Heart left ventricle (tissue), 16 donors: ENCODE data around the gene APOB. TPM values are rescaled to one million over a fixed set of nuclear protein-coding genes. Genes with fewer than 3 reads are reported as not detected.

Experiments
- ATAC-seq, 4 donors: fragments of 200-7000 bp; cut with Tn5 transposase; one replicate each; pipeline ENCODE4 v1.9.1; 2020 to 2022; ENCODE audit warnings: moderate library complexity in 4 of 4, mild to moderate bottlenecking in 3 of 4, moderate number of reproducible peaks in 1 of 4
- DNase-seq, 5 donors: peaks; one replicate each; pipeline ENCODE4 v3.0.0-alpha.2; 2020
- H3K27ac ChIP-seq, 12 donors: fragments of 200-600 bp; sonication (generic) in 4 of 12; one replicate each; pipeline versions ENCODE4 v1.5.0 to v1.8.0; 2016 to 2022; ENCODE audit warnings: mild to moderate bottlenecking in 2 of 12
- H3K27me3 ChIP-seq, 9 donors: fragments of 200-600 bp; sonication (generic) in 2 of 9; one replicate each; pipeline versions ENCODE4 v1.5.1 to v1.8.0; 2016 to 2022; ENCODE audit warnings: mild to moderate bottlenecking in 3 of 9
- H3K36me3 ChIP-seq, 9 donors: fragments of 200-600 bp; sonication (generic) in 2 of 9; one replicate each; pipeline versions ENCODE4 v1.5.0 to v1.8.0; 2018 to 2022; ENCODE audit warnings: mild to moderate bottlenecking in 2 of 9
- H3K4me1 ChIP-seq, 12 donors: fragments of 200-600 bp; sonication (generic) in 4 of 12; one replicate each; pipeline versions ENCODE4 v1.5.0 to v1.8.0; 2016 to 2022; ENCODE audit warnings: mild to moderate bottlenecking in 3 of 12
- H3K4me3 ChIP-seq, 12 donors: fragments of 200-600 bp; sonication (generic) in 4 of 12; one replicate each; pipeline versions ENCODE4 v1.5.0 to v1.8.0; 2017 to 2022; ENCODE audit warnings: mild to moderate bottlenecking in 9 of 12, moderate library complexity in 4 of 12
- H3K9me3 ChIP-seq, 12 donors: fragments of 200-600 bp; sonication (generic) in 4 of 12; one replicate each; pipeline versions ENCODE4 v1.5.0 to v1.8.0; 2016 to 2022; ENCODE audit warnings: mild to moderate bottlenecking in 1 of 12
- CTCF ChIP-seq, 12 donors: fragments of 200-600 bp; sonication (generic) in 4 of 12; IDR thresholded peaks; one replicate each; pipeline versions ENCODE4 v1.5.0 to v1.8.0; 2018 to 2022; ENCODE audit warnings: antibody characterized with exemption in 12 of 12, mild to moderate bottlenecking in 5 of 12
- POLR2A ChIP-seq, 2 donors: fragments of 450-650 bp; IDR thresholded peaks; one replicate each; pipeline ENCODE4 v1.6.1; 2017; ENCODE audit warnings: antibody characterized with exemption in 2 of 2, mild to moderate bottlenecking in 2 of 2, moderate library complexity in 2 of 2
- WGBS, 4 donors: extraction: QIAGEN DNeasy Blood & Tissue Kit in 2 of 4; methylation state at CpG; one replicate each; pipeline versions ENCODE4 v1.1.5 to v1.1.7; 2013 to 2018; 5-methylcytosine and 5-hydroxymethylcytosine counted together
- intact Hi-C, 10 donors: fragments of 100-400 bp; cut with DNase I; formaldehyde crosslinking; loops; one replicate each; pipeline versions ENCODE4 v1.11.1 to v1.14.2; 2022
- polyA plus RNA-seq, 2 donors: library from polyadenylated mRNA; stranded (reverse); fragments of 200-250 nt; gene quantifications; one replicate each; pipeline ENCODE4 v1.2.3, GENCODE V29; 2013
- total RNA-seq, 9 donors: library from RNA; depleted of rRNA in 2 of 9; stranded (reverse); fragments of >200 nt in 2 of 9; fragmentation: NEBNext Ultra II Directional in 3 of 9; extraction: Animal tissue kit (Norgen Biotek cat#: 25700) in 3 of 9; gene quantifications; one replicate each; pipeline versions ENCODE4 v1.1.0 to v1.2.4, GENCODE V29; 2016 to 2023
- donor health status: ischemic (EF 13 %, LVEDD 7.1; RV severe dilation, severe dysfunction).
- donor health status: healthy with polysubstance abuse.
- donor health status: DM: no; HTN: yes; CAD: no.
- donor health status: DM: no; HTN: no; CAD: no.
- donor health status: ischemic (EF 25% LVEDD 6.9; RV normal size, moderate dysfunction).
- donor health status: ischemic (EF 25% LVEDD 5.7; RV mildly dilated, moderate dysfunction).
- donor health status: healthy.
- donor health status: DM: yes; HTN: yes; CAD: no.
- donor health status: ischemic (EF 35%, LVEDD 5.7; RV mildly dilated, moderate dysfunction).
- donor health status: nonischemic (EF 11% LVEDD 7.7; RV severe dilation, severe dysfunction).
- donor health status: DM: yes; HTN: yes; CAD: no.
- donor health status: PGD.
- donor health status: ischemic (EF 29% LVEDD 5.4; RV normal size, mild dysfunction).
- donor health status: nonischemic (EF 23%, LVEDD 6.1; RV moderate dilation, normal function).

Gene APOB
- total and polyA plus RNA-seq, 11 donors = 0.72 to 55.6 (median 11.3) TPM

GRCh38 chr2:21036708-21037670 is 6.9 kb downstream of the APOB start:
- intact Hi-C loops = no loop called here
- Histone ChIP-seq H3K4me3 (no peak overlapping the region), H3K36me3 (peaks cover 0 to 5% (median 0%) of the 10 kb centered on the region in 9 donors), H3K27ac (no peak overlapping the region), H3K27me3 (peaks cover 0 to 1% (median 0%) of the 10 kb centered on the region in 9 donors), H3K9me3 (no peaks in the 10 kb centered on the region), H3K4me1 (peaks cover 0 to 16% (median 3%) of the 10 kb centered on the region in 12 donors)
- ATAC-seq (no peak), DNase-seq (no peak)
- TF ChIP-seq POLR2A (IDR thresholded peaks at IDR 0.05) = no peak
- no peak for TF ChIP-seq CTCF (IDR thresholded peaks at IDR 0.05)
- 84 to 89% (median 86%) methylated on average over 15 of the region's 15 CpGs for WGBS, 4 donors

GRCh38 chr2:21035974-21036707 is 7.7 kb downstream of the APOB start:
- H3K4me3 ChIP-seq = no peak overlapping the region
- no peaks in the 10 kb centered on the region for H3K27me3 ChIP-seq
- no peak overlapping the region for H3K27ac ChIP-seq
- peaks cover 0 to 5% (median 0%) of the 10 kb centered on the region in 9 donors for H3K36me3 ChIP-seq
- H3K4me1 ChIP-seq = peaks cover 0 to 16% (median 3%) of the 10 kb centered on the region in 12 donors
- TF ChIP-seq CTCF (IDR thresholded peaks at IDR 0.05) (no peak), POLR2A (IDR thresholded peaks at IDR 0.05) (no peak)
- intact Hi-C loops = no loop called here
- DNase-seq = no peak
- ATAC-seq = no peak
- H3K9me3 ChIP-seq = no peaks in the 10 kb centered on the region
- 89 to 95% (median 90%) methylated on average over 3 to 4 of the region's 4 CpGs for WGBS, 4 donors

DNA sequence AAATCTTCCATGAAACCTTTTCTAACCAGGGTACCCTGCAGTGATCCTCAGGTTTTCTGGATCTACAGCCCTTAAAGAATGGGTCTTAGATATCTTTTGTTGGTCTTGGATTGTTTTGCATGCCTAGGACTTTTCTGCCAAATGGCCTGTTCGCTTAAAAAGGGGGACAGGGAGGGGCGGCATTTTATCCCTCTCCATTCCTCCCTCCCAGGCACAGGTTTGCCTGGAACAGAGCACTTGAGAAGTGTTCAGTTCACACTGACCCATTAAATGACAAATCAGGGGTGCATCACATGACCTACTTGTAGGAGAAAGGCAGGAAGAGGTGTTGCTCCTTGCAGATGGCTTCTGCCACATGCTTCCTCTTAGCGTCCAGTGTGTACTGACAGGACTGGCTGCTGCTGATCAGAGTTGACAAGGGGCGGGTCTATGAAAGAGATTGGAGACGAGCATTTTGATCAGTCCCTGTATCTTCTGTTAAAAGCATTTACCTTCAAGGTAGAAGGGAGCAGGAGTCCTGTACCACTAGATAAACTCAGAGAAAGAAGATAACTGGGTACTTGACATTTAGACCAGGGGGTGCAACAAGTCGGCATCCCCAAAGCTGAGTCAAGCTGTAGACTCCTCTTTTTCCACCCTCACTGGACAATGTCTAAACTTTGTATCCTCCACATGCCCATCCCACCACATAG is 8.4 kb downstream of the APOB start:
- 73 to 83% (median 75%) methylated on average over 6 of the region's 6 CpGs for WGBS, 4 donors
- ATAC-seq = no peak

More for the DNA sequence above, 8.4 kb downstream of the APOB start:
- no peak overlapping the region for H3K4me3 ChIP-seq
- no peaks in the 10 kb centered on the region for H3K9me3 ChIP-seq
- peaks cover 0 to 5% (median 0%) of the 10 kb centered on the region in 9 donors for H3K36me3 ChIP-seq
- intact Hi-C loops = no loop called here
- H3K4me1 ChIP-seq = peaks cover 0 to 16% (median 3%) of the 10 kb centered on the region in 12 donors
- no peak for TF ChIP-seq CTCF (IDR thresholded peaks at IDR 0.05)
- no peak for TF ChIP-seq POLR2A (IDR thresholded peaks at IDR 0.05)
- H3K27me3 ChIP-seq = no peaks in the 10 kb centered on the region
- DNase-seq = no peak
- no peak overlapping the region for H3K27ac ChIP-seq
